ENCODE data around the gene CLIP2. TPM values are rescaled to one million over a fixed set of nuclear protein-coding genes. Genes with fewer than 3 reads are reported as not detected.

The CLIP2 gene
- total RNA-seq, 2 experiments from 2014 or later: 3.6 to 6.3 TPM

- POLR2A ChIA-PET: no interaction called here
- H3K4me2 ChIP-seq (ENCODE audit: low read length): no peak overlapping the region
- H3K4me3 ChIP-seq (ENCODE audit: low read depth, low read length, poor library complexity, severe bottlenecking): no peak overlapping the region
- no peaks in the 10 kb centered on the region for H3K9me2 ChIP-seq (ENCODE audit: insufficient read depth, low read length)
- no peaks in the 10 kb centered on the region for H3K36me3 ChIP-seq (ENCODE audit: insufficient read depth, low read length)
- TF ChIP-seq, protein P1, sequence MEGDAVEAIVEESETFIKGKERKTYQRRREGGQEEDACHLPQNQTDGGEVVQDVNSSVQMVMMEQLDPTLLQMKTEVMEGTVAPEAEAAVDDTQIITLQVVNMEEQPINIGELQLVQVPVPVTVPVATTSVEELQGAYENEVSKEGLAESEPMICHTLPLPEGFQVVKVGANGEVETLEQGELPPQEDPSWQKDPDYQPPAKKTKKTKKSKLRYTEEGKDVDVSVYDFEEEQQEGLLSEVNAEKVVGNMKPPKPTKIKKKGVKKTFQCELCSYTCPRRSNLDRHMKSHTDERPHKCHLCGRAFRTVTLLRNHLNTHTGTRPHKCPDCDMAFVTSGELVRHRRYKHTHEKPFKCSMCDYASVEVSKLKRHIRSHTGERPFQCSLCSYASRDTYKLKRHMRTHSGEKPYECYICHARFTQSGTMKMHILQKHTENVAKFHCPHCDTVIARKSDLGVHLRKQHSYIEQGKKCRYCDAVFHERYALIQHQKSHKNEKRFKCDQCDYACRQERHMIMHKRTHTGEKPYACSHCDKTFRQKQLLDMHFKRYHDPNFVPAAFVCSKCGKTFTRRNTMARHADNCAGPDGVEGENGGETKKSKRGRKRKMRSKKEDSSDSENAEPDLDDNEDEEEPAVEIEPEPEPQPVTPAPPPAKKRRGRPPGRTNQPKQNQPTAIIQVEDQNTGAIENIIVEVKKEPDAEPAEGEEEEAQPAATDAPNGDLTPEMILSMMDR (conservative IDR thresholded peaks at IDR 0.05; ENCODE audit: low read length): no peak
- intact Hi-C loops (cut with micrococcal nuclease; ENCODE audit: unreplicated experiment): no loop called here
- H2AFZ ChIP-seq (ENCODE audit: low read length): no peak overlapping the region
- H3K27ac ChIP-seq (ENCODE audit: low read depth, low read length, poor library complexity, severe bottlenecking): no peak overlapping the region
- no peaks in the 10 kb centered on the region for H3K9me3 ChIP-seq (ENCODE audit: low read length)
- H3K4me1 ChIP-seq (ENCODE audit: insufficient read depth, low read length, poor library complexity, severe bottlenecking): no peaks in the 10 kb centered on the region
- no peak for DNase-seq (ENCODE audit: low spot score)
- no TSS peak for BruUV-seq (replicated peaks)
- no peaks in the 10 kb centered on the region for H4K20me1 ChIP-seq (ENCODE audit: insufficient read depth, low read length)
- H3K79me2 ChIP-seq (ENCODE audit: insufficient read depth, low read depth, low read length): no peaks in the 10 kb centered on the region
- CTCF ChIA-PET (ENCODE audit: unreplicated experiment): no interaction called here
Observed at GRCh38 chr7:74306730-74307469, 17.7 kb downstream of the CLIP2 start.

GRCh38 chr7:74307738-74308505 lies 18.7 kb downstream of the CLIP2 start:
- H3K79me2 ChIP-seq (ENCODE audit: insufficient read depth, low read depth, low read length): no peaks in the 10 kb centered on the region
- H3K9me3 ChIP-seq (ENCODE audit: low read length): no peaks in the 10 kb centered on the region
- no peak overlapping the region for H3K4me3 ChIP-seq (ENCODE audit: low read depth, low read length, poor library complexity, severe bottlenecking)
- no peak for DNase-seq (ENCODE audit: low spot score)
- no peak overlapping the region for H2AFZ ChIP-seq (ENCODE audit: low read length)
- no peaks in the 10 kb centered on the region for H3K9me2 ChIP-seq (ENCODE audit: insufficient read depth, low read length)
- no peak overlapping the region for H3K4me2 ChIP-seq (ENCODE audit: low read length)
- intact Hi-C loops (cut with micrococcal nuclease; ENCODE audit: unreplicated experiment): no loop called here
- no peaks in the 10 kb centered on the region for H4K20me1 ChIP-seq (ENCODE audit: insufficient read depth, low read length)
- no peak overlapping the region for H3K27ac ChIP-seq (ENCODE audit: low read depth, low read length, poor library complexity, severe bottlenecking)
- no peaks in the 10 kb centered on the region for H3K36me3 ChIP-seq (ENCODE audit: insufficient read depth, low read length)
- CTCF ChIA-PET (ENCODE audit: unreplicated experiment): no interaction called here
- POLR2A ChIA-PET: interaction anchor here (0.6 kb wide), 1 partner anchor 63 kb away, joined by 7 read pairs; no protein-coding TSS in a partner anchor
- no TSS peak for BruUV-seq (replicated peaks)
- H3K4me1 ChIP-seq (ENCODE audit: insufficient read depth, low read length, poor library complexity, severe bottlenecking): no peaks in the 10 kb centered on the region
- TF ChIP-seq, protein P1 (conservative IDR thresholded peaks at IDR 0.05; ENCODE audit: low read length): no peak
- no peak for TF ChIP-seq EZH2phosphoT487 (IDR thresholded peaks at IDR 0.05; ENCODE audit: borderline replicate concordance, low read depth, low read length)

GRCh38 chr7:74309181-74309580 lies 20.0 kb downstream of the CLIP2 start:
- Histone ChIP-seq H3K9me2 (ENCODE audit: insufficient read depth, low read length) (no peaks in the 10 kb centered on the region), H3K4me1 (ENCODE audit: insufficient read depth, low read length, poor library complexity, severe bottlenecking) (no peaks in the 10 kb centered on the region), H3K27ac (ENCODE audit: low read depth, low read length, poor library complexity, severe bottlenecking) (no peak overlapping the region), H4K20me1 (ENCODE audit: insufficient read depth, low read length) (no peaks in the 10 kb centered on the region), H3K9me3 (ENCODE audit: low read length) (no peaks in the 10 kb centered on the region), H2AFZ (ENCODE audit: low read length) (no peak overlapping the region), H3K4me3 (ENCODE audit: low read depth, low read length, poor library complexity, severe bottlenecking) (no peak overlapping the region), H3K36me3 (ENCODE audit: insufficient read depth, low read length) (no peaks in the 10 kb centered on the region), H3K4me2 (ENCODE audit: low read length) (no peak overlapping the region), H3K79me2 (ENCODE audit: insufficient read depth, low read depth, low read length) (no peaks in the 10 kb centered on the region)
- POLR2A ChIA-PET: no interaction called here
- TF ChIP-seq EZH2phosphoT487 (IDR thresholded peaks at IDR 0.05; ENCODE audit: borderline replicate concordance, low read depth, low read length): no peak
- TF ChIP-seq, protein P1 (conservative IDR thresholded peaks at IDR 0.05; ENCODE audit: low read length): no peak
- intact Hi-C loops (cut with micrococcal nuclease; ENCODE audit: unreplicated experiment): no loop called here
- DNase-seq (ENCODE audit: low spot score): no peak
- no TSS peak for BruUV-seq (replicated peaks)
- CTCF ChIA-PET (ENCODE audit: unreplicated experiment): interaction anchor here (0.5 kb wide), 1 partner anchor 11 kb away, joined by 3 read pairs; no protein-coding TSS in a partner anchor

All from OCI-LY7 (cell line).